ENCODE data around the gene IMP3. TPM values are rescaled to one million over a fixed set of nuclear protein-coding genes. Genes with fewer than 3 reads are reported as not detected.
A peak's percentile ranks its signal among the peaks of the same experiment; 100 is the strongest.

IMP3 gene
- total and polyA plus RNA-seq, 7 donors, result 41.6 to 95.9 (median 45.0) TPM

DNA sequence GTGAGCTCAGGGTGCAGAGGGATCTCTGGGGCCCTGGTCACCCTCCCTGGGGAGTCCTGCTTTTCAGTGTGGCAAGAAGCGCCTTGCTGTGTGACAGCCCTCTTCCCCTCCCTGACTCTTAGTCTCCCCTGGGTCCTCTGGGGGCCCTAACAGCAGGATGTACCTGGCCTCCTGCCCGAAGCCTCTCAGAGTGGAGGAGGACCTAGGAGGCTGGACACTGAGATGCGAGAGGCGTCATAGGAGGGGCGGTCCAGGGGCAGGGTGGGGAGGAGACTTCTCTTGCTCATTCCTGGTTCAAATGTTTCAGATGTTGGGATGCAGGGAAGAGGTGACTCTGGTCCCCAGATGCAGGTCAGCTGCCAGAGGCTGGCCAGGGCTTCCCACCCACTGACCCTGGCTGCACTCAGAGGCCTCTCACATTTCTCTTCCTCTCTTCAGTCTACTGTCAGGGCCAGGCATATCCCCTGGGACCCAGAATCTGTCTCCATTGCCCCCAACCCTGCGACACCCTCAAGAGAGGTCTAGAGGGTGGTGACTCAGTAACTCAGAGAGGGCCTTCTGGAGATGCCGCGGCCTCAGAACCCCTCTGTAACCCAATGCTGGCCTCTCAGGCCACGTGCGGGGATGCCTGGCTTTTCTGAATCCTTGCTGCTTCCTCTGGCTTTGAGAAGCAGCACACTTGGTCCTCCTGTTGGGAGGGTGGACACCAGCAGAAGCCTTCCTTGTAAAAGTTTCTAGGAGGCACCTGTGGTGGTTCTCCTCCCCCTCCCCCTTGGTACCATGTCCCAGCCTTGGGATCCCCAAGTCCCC is 33.6 kb upstream of the IMP3 start:
- Histone ChIP-seq H3K9me3 (no peaks in the 10 kb centered on the region), H3K36me3 (ENCODE audit: insufficient read depth in 1 of 2, low read depth in 1 of 2) (peaks cover 0 to 15% of the 10 kb centered on the region in 2 donors), H3K4me3 (no peak overlapping the region), H3K27me3 (ENCODE audit: insufficient read depth in 3 of 3, low read length in 2 of 3) (no peaks in the 10 kb centered on the region), H3K4me1 (peaks cover 35% of the 10 kb centered on the region), H3K27ac (peak overlapping the region; percentile 56)
- intact Hi-C loops (cut with DNase I), result loop anchor here in 1 of 2 donors (10.0 kb wide), 1 partner anchor 159 kb away; no protein-coding TSS in a partner anchor
- ATAC-seq (peak; percentile 27 to 60 (median 42)), DNase-seq (peak; percentile 87 to 94)
- TF ChIP-seq, protein P1, sequence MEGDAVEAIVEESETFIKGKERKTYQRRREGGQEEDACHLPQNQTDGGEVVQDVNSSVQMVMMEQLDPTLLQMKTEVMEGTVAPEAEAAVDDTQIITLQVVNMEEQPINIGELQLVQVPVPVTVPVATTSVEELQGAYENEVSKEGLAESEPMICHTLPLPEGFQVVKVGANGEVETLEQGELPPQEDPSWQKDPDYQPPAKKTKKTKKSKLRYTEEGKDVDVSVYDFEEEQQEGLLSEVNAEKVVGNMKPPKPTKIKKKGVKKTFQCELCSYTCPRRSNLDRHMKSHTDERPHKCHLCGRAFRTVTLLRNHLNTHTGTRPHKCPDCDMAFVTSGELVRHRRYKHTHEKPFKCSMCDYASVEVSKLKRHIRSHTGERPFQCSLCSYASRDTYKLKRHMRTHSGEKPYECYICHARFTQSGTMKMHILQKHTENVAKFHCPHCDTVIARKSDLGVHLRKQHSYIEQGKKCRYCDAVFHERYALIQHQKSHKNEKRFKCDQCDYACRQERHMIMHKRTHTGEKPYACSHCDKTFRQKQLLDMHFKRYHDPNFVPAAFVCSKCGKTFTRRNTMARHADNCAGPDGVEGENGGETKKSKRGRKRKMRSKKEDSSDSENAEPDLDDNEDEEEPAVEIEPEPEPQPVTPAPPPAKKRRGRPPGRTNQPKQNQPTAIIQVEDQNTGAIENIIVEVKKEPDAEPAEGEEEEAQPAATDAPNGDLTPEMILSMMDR (IDR thresholded peaks at IDR 0.05), result no peak
- WGBS, 3 donors, result 47 to 77% (median 56%) methylated on average over 7 to 10 of the region's 10 CpGs

- TF ChIP-seq, protein P1 (IDR thresholded peaks at IDR 0.05), result no peak
- 29 to 47% (median 32%) methylated on average over 14 of the region's 14 CpGs for WGBS, 3 donors
- H3K4me3 ChIP-seq, result no peak overlapping the region
Measured at GRCh38 chr15:75672646-75673425, 32.8 kb upstream of the IMP3 start.

DNA sequence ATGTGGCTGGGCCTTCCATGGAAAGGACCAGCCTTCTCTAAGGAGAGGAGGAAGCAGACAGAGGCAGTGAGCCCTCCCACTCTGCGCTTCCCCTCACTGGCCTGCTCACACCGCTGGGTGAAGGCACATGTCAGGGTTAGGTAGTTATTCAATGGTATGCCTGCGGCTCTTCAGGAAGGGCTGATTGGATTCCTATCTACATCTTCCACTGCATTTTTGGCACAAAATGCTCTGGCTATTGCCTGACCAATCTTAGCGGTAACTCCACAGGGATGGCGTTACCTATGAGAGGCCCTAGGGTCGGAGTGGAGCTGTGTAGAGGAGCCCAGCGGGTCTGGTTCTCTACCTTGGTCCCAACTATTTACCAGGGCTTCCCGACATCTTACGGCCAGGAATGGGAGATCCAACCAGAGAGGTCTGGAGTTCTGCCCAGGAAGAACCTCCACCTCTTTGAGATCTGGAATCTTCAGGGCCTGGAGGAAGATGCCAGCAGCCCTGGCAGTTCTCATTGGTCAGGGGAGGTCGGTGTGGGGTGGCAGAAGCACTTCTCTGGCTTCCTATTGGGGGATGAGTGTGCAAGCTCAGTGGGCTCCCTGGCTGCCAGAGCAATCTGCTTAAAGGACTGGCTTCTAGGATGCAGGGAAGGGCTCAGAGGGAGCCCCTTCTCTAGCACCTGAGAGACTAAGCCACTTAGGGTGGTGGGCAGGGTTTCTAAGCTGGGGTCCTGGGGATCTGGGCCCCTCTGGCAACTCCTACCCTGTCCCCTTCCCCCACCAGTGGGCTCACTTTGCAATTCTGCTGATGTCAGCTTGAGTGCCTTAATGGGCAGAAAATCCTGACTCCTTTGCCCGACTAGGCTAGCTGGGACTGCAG is 31.9 kb upstream of the IMP3 start:
- Histone ChIP-seq H3K36me3 (ENCODE audit: insufficient read depth in 1 of 2, low read depth in 1 of 2) (peaks cover 0 to 5% of the 10 kb centered on the region in 2 donors), H3K9me3 (no peaks in the 10 kb centered on the region), H3K27me3 (ENCODE audit: insufficient read depth in 3 of 3, low read length in 2 of 3) (no peaks in the 10 kb centered on the region), H3K4me3 (no peak overlapping the region), H3K4me1 (peaks cover 42% of the 10 kb centered on the region), H3K27ac (peak overlapping the region; percentile 56)
- TF ChIP-seq, protein P1 (IDR thresholded peaks at IDR 0.05), result no peak
- WGBS, 3 donors, result 65 to 70% (median 70%) methylated on average over 11 of the region's 11 CpGs
- no peak for ATAC-seq
- intact Hi-C loops (cut with DNase I), result loop anchor here in 1 of 2 donors (10.0 kb wide), 1 partner anchor 157 kb away; no protein-coding TSS in a partner anchor
- DNase-seq, result no peak

More at GRCh38 chr15:75672646-75673425, 32.8 kb upstream of the IMP3 start:
- peak overlapping the region; percentile 56 for H3K27ac ChIP-seq
- no peak for DNase-seq
- peaks cover 0 to 13% of the 10 kb centered on the region in 2 donors for H3K36me3 ChIP-seq (ENCODE audit: insufficient read depth in 1 of 2, low read depth in 1 of 2)
- peak; percentile 16 to 53 (median 46) for ATAC-seq
- H3K27me3 ChIP-seq (ENCODE audit: insufficient read depth in 3 of 3, low read length in 2 of 3), result no peaks in the 10 kb centered on the region
- H3K9me3 ChIP-seq, result no peaks in the 10 kb centered on the region
- intact Hi-C loops (cut with DNase I), result loop anchor here in 1 of 2 donors (10.0 kb wide), 1 partner anchor 158 kb away; no protein-coding TSS in a partner anchor
- H3K4me1 ChIP-seq, result peaks cover 35% of the 10 kb centered on the region

DNA sequence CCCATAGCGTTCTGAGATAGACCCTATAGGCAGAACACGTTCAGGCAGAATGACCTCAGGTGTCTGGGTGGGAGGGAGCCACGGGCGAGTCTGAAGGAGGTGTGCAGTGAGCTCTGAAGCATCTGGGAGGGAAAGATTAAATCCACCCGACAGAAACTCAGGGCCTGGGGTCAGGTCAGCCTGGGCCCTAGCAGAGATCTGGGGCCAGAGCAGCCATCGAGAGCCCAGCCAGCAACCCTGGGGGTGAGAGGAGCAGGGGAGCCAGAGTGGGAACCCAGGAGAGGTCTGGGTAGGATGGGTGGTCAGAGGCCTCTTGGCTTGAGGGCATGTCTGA is 29.8 kb upstream of the IMP3 start:
- Histone ChIP-seq H3K27me3 (ENCODE audit: insufficient read depth in 3 of 3, low read length in 2 of 3) (no peaks in the 10 kb centered on the region), H3K27ac (no peak overlapping the region), H3K9me3 (no peaks in the 10 kb centered on the region), H3K4me3 (no peak overlapping the region), H3K4me1 (peaks cover 33% of the 10 kb centered on the region), H3K36me3 (ENCODE audit: insufficient read depth in 1 of 2, low read depth in 1 of 2) (no peaks in the 10 kb centered on the region)
- ATAC-seq (no peak), DNase-seq (no peak)
- TF ChIP-seq, protein P1 (IDR thresholded peaks at IDR 0.05), result no peak
- intact Hi-C loops (cut with DNase I), result loop anchor here in 1 of 2 donors (10.0 kb wide), 1 partner anchor 155 kb away; no protein-coding TSS in a partner anchor
- 81 to 86% (median 82%) methylated on average over 6 of the region's 6 CpGs for whole genome bisulfite sequencing, 3 donors
